Keratinocyte (primary cell): Measurements from ENCODE around the gene DENND4C.

Source experiments
- EZH2 ChIP-seq: IDR thresholded peaks from one replicate; pipeline ENCODE4 v1.6.1; 2012; ENCODE audit warnings: inconsistent platforms, mild to moderate bottlenecking, low read length, moderate library complexity
- TF ChIP-seq, protein P1 (sequence below), 3 experiments: IDR thresholded peaks in 1 of 3; conservative IDR thresholded peaks in 1 of 3; optimal IDR thresholded peaks in 1 of 3; 2 replicates in 2 of 3; 3 replicates in 1 of 3; pipeline versions ENCODE3 to v1.5.1; 2011; ENCODE audit warnings: low read length in 3 of 3, mild to moderate bottlenecking in 3 of 3, moderate library complexity in 2 of 3, control low read depth in 1 of 3, inconsistent platforms in 1 of 3; ENCODE audit not compliant: insufficient read depth in 2 of 3; ENCODE audit errors: extremely low read depth in 1 of 3

DNA sequence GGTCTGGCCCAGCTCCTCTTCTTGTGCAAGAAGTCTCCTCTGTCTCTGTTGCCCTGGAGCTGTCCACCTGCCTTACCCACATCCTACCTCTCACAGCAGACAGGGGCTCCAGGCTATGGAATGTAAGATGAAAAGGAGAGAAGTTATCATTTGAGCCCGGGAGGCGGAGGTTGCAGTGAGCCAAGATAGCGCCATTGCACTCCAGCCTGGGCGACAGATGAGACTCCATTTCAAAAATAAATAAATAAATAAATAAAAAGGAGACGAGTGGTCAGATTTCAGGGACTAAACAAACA is 37.5 kb upstream of the DENND4C start:
- no peak for TF ChIP-seq EZH2
- TF ChIP-seq, protein P1, sequence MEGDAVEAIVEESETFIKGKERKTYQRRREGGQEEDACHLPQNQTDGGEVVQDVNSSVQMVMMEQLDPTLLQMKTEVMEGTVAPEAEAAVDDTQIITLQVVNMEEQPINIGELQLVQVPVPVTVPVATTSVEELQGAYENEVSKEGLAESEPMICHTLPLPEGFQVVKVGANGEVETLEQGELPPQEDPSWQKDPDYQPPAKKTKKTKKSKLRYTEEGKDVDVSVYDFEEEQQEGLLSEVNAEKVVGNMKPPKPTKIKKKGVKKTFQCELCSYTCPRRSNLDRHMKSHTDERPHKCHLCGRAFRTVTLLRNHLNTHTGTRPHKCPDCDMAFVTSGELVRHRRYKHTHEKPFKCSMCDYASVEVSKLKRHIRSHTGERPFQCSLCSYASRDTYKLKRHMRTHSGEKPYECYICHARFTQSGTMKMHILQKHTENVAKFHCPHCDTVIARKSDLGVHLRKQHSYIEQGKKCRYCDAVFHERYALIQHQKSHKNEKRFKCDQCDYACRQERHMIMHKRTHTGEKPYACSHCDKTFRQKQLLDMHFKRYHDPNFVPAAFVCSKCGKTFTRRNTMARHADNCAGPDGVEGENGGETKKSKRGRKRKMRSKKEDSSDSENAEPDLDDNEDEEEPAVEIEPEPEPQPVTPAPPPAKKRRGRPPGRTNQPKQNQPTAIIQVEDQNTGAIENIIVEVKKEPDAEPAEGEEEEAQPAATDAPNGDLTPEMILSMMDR (optimal IDR thresholded peaks at IDR 0.05 in 1 of 3, IDR thresholded peaks at IDR 0.05 in 1 of 3, conservative IDR thresholded peaks at IDR 0.05 in 1 of 3; ENCODE audit: extremely low read depth in 1 of 3, insufficient read depth in 2 of 3, low read length in 3 of 3): no peak
